HEK293 (cell line): ENCODE measurements around the gene ZNF8.

Experiments
- CTCF ChIA-PET: fragments of 350-600 bp; formaldehyde crosslinking; extraction: SDS; loops from one replicate; lab custom pipeline; 2021; ENCODE audit warnings: antibody characterized with exemption; lab: Yijun Ruan, JAX
- POLR2A ChIA-PET: fragments of 300-600 bp; formaldehyde crosslinking; extraction: SDS; loops from one replicate; lab custom pipeline; 2020; ENCODE audit warnings: antibody characterized with exemption, inconsistent platforms; lab: Yijun Ruan, JAX
- H3K27ac ChIP-seq: fragments of 200-500 bp; sonication (Bioruptor generic); 2 replicates; pipeline ENCODE4 v1.5.1; 2014; ENCODE audit warnings: low read depth, low read length, control low read depth, inconsistent platforms; ENCODE audit errors: extremely low read depth
- H3K36me3 ChIP-seq, 2 experiments: fragments of 200-500 bp in 1 of 2; sonication (Bioruptor generic) in 1 of 2; 1 replicate in 1 of 2; 2 replicates in 1 of 2; pipeline ENCODE4 v1.5.1; 2014 to 2017; ENCODE audit warnings: inconsistent platforms in 2 of 2, low read length in 2 of 2; ENCODE audit not compliant: control insufficient read depth in 2 of 2, insufficient read depth in 1 of 2
- H3K4me1 ChIP-seq: fragments of 200-500 bp; sonication (Bioruptor generic); 2 replicates; pipeline ENCODE4 v1.5.1; 2014; ENCODE audit warnings: mild to moderate bottlenecking, low read length, inconsistent platforms; ENCODE audit not compliant: control insufficient read depth, insufficient read depth
- H3K4me3 ChIP-seq: 2 replicates; pipeline ENCODE4 v1.5.1; 2011; ENCODE audit warnings: low read depth, mild to moderate bottlenecking, control low read depth, low read length, moderate library complexity
- H3K9me3 ChIP-seq: fragments of 200-500 bp; sonication (Bioruptor generic); 2 replicates; pipeline ENCODE4 v1.5.1; 2014; ENCODE audit warnings: low read depth, low read length, inconsistent platforms; ENCODE audit not compliant: control insufficient read depth, insufficient read depth
- FEZF1 ChIP-seq: fragments of 450-650 bp; formaldehyde crosslinking; IDR thresholded peaks from 2 replicates; pipeline ENCODE4 v1.5.1; 2016; ENCODE audit warnings: missing biosample characterization, missing genetic modification characterization
- HOXD13 ChIP-seq: sonication (generic); formaldehyde crosslinking; IDR thresholded peaks from 2 replicates; pipeline ENCODE4 v1.8.0; 2022; ENCODE audit warnings: missing genetic modification reagents, borderline replicate concordance
- KLF17 ChIP-seq: fragments of 450-650 bp; formaldehyde crosslinking; IDR thresholded peaks from 2 replicates; pipeline ENCODE4 v1.5.1; 2016; ENCODE audit warnings: missing biosample characterization, missing genetic modification characterization
- MZF1 ChIP-seq: fragments of 450-650 bp; formaldehyde crosslinking; IDR thresholded peaks from 2 replicates; pipeline ENCODE4 v1.5.1; 2017; ENCODE audit warnings: missing biosample characterization, missing genetic modification characterization, borderline replicate concordance
- SCRT1 ChIP-seq: fragments of 450-650 bp; formaldehyde crosslinking; IDR thresholded peaks from 2 replicates; pipeline ENCODE4 v1.5.1; 2016; ENCODE audit warnings: missing biosample characterization, missing genetic modification characterization, borderline replicate concordance
- ZNF121 ChIP-seq: fragments of 450-650 bp; formaldehyde crosslinking; IDR thresholded peaks from 2 replicates; pipeline ENCODE4 v1.5.1; 2016; ENCODE audit warnings: missing biosample characterization, missing genetic modification characterization
- ZNF132 ChIP-seq: fragments of 450-650 bp; formaldehyde crosslinking; IDR thresholded peaks from 2 replicates; pipeline ENCODE4 v1.5.1; 2017; ENCODE audit warnings: missing biosample characterization, missing genetic modification characterization, borderline replicate concordance
- ZNF184 ChIP-seq: fragments of 450-650 bp; IDR thresholded peaks from 2 replicates; pipeline ENCODE4 v1.5.1; 2018; ENCODE audit warnings: missing biosample characterization, mild to moderate bottlenecking, missing genetic modification characterization
- ZNF223 ChIP-seq: fragments of 450-650 bp; formaldehyde crosslinking; IDR thresholded peaks from 2 replicates; pipeline ENCODE4 v1.5.1; 2016; ENCODE audit warnings: missing biosample characterization, missing genetic modification characterization
- ZNF670 ChIP-seq: fragments of 450-650 bp; formaldehyde crosslinking; IDR thresholded peaks from 2 replicates; pipeline ENCODE4 v1.5.1; 2016; ENCODE audit warnings: missing biosample characterization, missing genetic modification characterization, low read depth
- ZSCAN30 ChIP-seq: fragments of 450-650 bp; IDR thresholded peaks from 2 replicates; pipeline ENCODE4 v1.5.1; 2018; ENCODE audit warnings: missing biosample characterization, mild to moderate bottlenecking, missing genetic modification characterization, moderate library complexity
- TF ChIP-seq, protein P1 (sequence below): sonication (generic); formaldehyde crosslinking; IDR thresholded peaks from 2 replicates; pipeline ENCODE4 v1.8.1; 2022; ENCODE audit warnings: mild to moderate bottlenecking, moderate library complexity, missing genetic modification reagents

ZNF8 gene

DNA sequence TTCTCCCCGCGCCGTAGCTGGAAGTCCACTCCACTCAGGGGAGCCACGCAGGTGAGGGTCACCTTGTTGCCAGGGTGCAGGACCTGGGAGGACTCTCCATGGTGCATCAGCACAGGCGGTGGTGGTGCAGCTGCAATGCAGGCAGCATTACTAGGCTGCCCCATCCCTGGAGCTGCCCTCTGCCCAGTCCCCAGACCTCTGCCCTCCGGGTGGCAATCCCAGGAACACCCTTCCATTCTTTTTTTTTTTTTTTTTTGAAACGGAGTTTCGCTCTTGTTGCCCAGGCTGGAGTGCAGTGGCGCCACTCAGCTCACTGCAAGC, 72.8 kb downstream of the ZNF8 start:
- Histone ChIP-seq H3K9me3 (no peaks in the 10 kb centered on the region), H3K27ac (no peak overlapping the region), H3K4me1 (no peaks in the 10 kb centered on the region), H3K4me3 (no peak overlapping the region), H3K36me3 (no peaks in the 10 kb centered on the region; a peak in 1 of 3 replicates)
- TF ChIP-seq ZNF223 (tag by site-specific recombination) (no peak), ZNF184 (no peak), HOXD13 (CRISPR knock-in tag) (no peak), ZNF670 (no peak), ZNF132 (tag by site-specific recombination) (no peak), ZNF121 (tag by site-specific recombination) (no peak), FEZF1 (no peak), SCRT1 (tag by site-specific recombination) (no peak), KLF17 (tag by site-specific recombination) (no peak), ZSCAN30 (tag by site-specific recombination) (no peak)
- ChIA-PET CTCF (no interaction called here), POLR2A (interaction anchor here (0.8 to 2.9 kb wide), 2 partner anchors 11 to 25 kb away, joined by 4 to 14 read pairs; partner anchors contain the start of genes ZNF497 and ZSCAN22)

DNA sequence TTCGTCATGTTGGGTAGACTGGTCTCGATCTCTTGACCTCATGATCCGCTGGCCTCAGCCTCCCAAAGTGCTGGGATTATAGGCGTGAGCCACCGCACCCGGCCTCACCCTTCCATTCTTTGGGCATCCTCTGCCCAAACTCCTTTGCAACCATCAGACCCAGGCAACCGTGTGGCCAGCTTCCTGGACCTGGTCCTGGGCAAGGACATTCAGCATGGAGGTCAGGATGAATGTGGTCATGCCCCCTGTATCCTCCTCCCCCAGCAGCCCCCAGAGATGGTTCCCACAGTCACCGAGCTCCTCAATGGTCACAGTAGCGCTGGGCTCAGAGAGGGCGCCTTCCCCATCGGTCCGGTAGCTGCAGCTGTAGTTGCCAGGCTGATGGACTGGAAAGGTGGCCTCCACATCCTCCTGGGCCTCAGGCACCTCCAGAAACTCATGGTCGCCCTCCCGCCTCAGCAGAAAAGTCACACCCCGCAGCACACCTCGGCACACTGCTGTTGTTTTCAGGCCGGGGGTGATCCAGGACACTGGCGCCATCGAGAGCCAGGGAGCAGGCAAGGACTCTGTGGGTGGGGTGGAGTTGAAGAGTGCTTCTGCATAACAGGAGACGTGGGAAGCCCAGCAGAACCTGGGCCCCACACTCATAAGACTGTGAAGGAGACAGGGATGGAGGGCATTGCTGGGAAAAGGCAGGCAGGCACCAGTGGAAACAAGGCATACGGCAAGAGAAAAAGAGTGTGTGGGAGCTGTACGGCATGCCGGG, 73.4 kb downstream of the ZNF8 start:
- POLR2A ChIA-PET, result interaction anchor here (2.9 kb wide), 1 partner anchor 10 kb away, joined by 14 read pairs; the partner anchor contains the start of gene ZNF497
- H3K36me3 ChIP-seq, result no peaks in the 10 kb centered on the region; a peak in 1 of 3 replicates
- H3K9me3 ChIP-seq, result no peaks in the 10 kb centered on the region
- CTCF ChIA-PET, result no interaction called here
- no peak overlapping the region for H3K4me3 ChIP-seq
- no peaks in the 10 kb centered on the region for H3K4me1 ChIP-seq
- no peak overlapping the region for H3K27ac ChIP-seq
- TF ChIP-seq, protein P1, sequence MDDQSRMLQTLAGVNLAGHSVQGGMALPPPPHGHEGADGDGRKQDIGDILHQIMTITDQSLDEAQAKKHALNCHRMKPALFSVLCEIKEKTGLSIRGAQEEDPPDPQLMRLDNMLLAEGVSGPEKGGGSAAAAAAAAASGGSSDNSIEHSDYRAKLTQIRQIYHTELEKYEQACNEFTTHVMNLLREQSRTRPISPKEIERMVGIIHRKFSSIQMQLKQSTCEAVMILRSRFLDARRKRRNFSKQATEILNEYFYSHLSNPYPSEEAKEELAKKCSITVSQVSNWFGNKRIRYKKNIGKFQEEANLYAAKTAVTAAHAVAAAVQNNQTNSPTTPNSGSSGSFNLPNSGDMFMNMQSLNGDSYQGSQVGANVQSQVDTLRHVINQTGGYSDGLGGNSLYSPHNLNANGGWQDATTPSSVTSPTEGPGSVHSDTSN (CRISPR knock-in tag), result 0 out of 2 replicates have a peak, but pooled peaks have one; percentile 29
- no peak for TF ChIP-seq MZF1 (tag by site-specific recombination)
